Common myeloid progenitor, CD34-positive (primary cell): ENCODE data around the gene PTPRA.

ENCODE experiments used
- CTCF ChIA-PET: fragments of 350-600 bp; sonication (Branson Sonifier 250); formaldehyde crosslinking; loops from one replicate; lab custom pipeline; 2021; ENCODE audit warnings: antibody characterized with exemption; lab: Charles Lee
- POLR2A ChIA-PET: fragments of 350-600 bp; sonication (Branson Sonifier 250); formaldehyde crosslinking; loops from one replicate; lab custom pipeline; 2021; ENCODE audit warnings: antibody characterized with exemption; lab: Charles Lee
- DNase-seq, 3 donors: peaks; one replicate each; pipeline versions ENCODE4 v3.0.0 to v3.0.0-alpha.2; 2013
- H3K27ac ChIP-seq, 2 experiments: 1 replicate in 1 of 2; 2 replicates in 1 of 2; pipeline ENCODE4 v1.7.0; 2013; ENCODE audit warnings: inconsistent platforms in 2 of 2, low read length in 2 of 2, mild to moderate bottlenecking in 2 of 2, low read depth in 1 of 2, moderate library complexity in 1 of 2; ENCODE audit not compliant: severe bottlenecking in 2 of 2, insufficient read depth in 1 of 2, poor library complexity in 1 of 2
- H3K27me3 ChIP-seq, 5 experiments: replicated peaks in 2 of 5; 1 replicate in 3 of 5; 2 replicates in 2 of 5; pipeline versions ENCODE4 v1.6.1 to v1.7.0; 2013; ENCODE audit warnings: low read length in 4 of 5, mild to moderate bottlenecking in 2 of 5, moderate library complexity in 2 of 5, inconsistent platforms in 1 of 5; ENCODE audit not compliant: insufficient read depth in 5 of 5, control insufficient read depth in 4 of 5
- H3K36me3 ChIP-seq, 4 experiments: 1 replicate in 2 of 4; 2 replicates in 2 of 4; pipeline versions ENCODE4 v1.6.1 to v1.7.0; 2013; ENCODE audit warnings: low read length in 3 of 4, control low read depth in 1 of 4, mild to moderate bottlenecking in 1 of 4; ENCODE audit not compliant: control insufficient read depth in 4 of 4, insufficient read depth in 4 of 4
- H3K4me1 ChIP-seq, 4 experiments: 1 replicate in 3 of 4; 2 replicates in 1 of 4; pipeline versions ENCODE4 v1.6.1 to v1.7.1; 2013; ENCODE audit warnings: low read length in 3 of 4, mild to moderate bottlenecking in 3 of 4, control low read depth in 1 of 4, inconsistent platforms in 1 of 4, moderate library complexity in 1 of 4; ENCODE audit not compliant: control insufficient read depth in 4 of 4, insufficient read depth in 4 of 4; ENCODE audit errors: control extremely low read depth in 1 of 4
- H3K4me3 ChIP-seq, 7 experiments: 1 replicate in 4 of 7; 2 replicates in 3 of 7; pipeline versions ENCODE4 v1.5.1 to v1.7.0; 2013; ENCODE audit warnings: mild to moderate bottlenecking in 7 of 7, low read length in 6 of 7, moderate library complexity in 6 of 7, inconsistent platforms in 2 of 7, low read depth in 2 of 7, control low read depth in 1 of 7; ENCODE audit not compliant: insufficient read depth in 4 of 7, control insufficient read depth in 1 of 7; ENCODE audit errors: extremely low read depth in 1 of 7
- H3K9me3 ChIP-seq, 5 experiments: 1 replicate in 4 of 5; 2 replicates in 1 of 5; pipeline versions ENCODE4 v1.6.1 to v1.7.1; 2013; ENCODE audit warnings: low read length in 4 of 5, mild to moderate bottlenecking in 2 of 5, inconsistent platforms in 1 of 5, low read depth in 1 of 5, moderate library complexity in 1 of 5; ENCODE audit not compliant: control insufficient read depth in 4 of 5, insufficient read depth in 2 of 5; ENCODE audit errors: control extremely low read depth in 1 of 5
- WGBS: methylation state at CpG from one replicate; pipeline ENCODE4 v1.1.5; 2013; ENCODE audit not compliant: insufficient coverage; 5-methylcytosine and 5-hydroxymethylcytosine counted together

Gene PTPRA

GRCh38 chr20:3088031-3088430 is 214.8 kb downstream of the PTPRA start:
- H3K4me1 ChIP-seq, result peaks cover 10 to 71% (median 60%) of the 10 kb centered on the region in 4 experiments
- H3K27me3 ChIP-seq, result no peaks in the 10 kb centered on the region
- CTCF ChIA-PET, result interaction anchor here (0.8 to 3.7 kb wide), 3 partner anchors 10 to 27 kb away, joined by 5 to 19 read pairs (median 6); no protein-coding TSS in a partner anchor
- POLR2A ChIA-PET, result no interaction called here
- no peak for DNase-seq
- 90% methylated on average over 7 of the region's 7 CpGs for WGBS
- H3K4me3 ChIP-seq, result no peak overlapping the region
- H3K9me3 ChIP-seq, result no peaks in the 10 kb centered on the region
- no peaks in the 10 kb centered on the region for H3K36me3 ChIP-seq
- no peak overlapping the region for H3K27ac ChIP-seq
